HG03432 (cell line): Measurements from ENCODE around the gene AKR1C2.
"Not testable (repeated sequence)": the region's sequence is repeated elsewhere in the genome, so short reads cannot be mapped to it uniquely, and the experiment has no call there.

Experiments
- ATAC-seq: cut with Tn5 transposase; IDR thresholded peaks from one replicate; pipeline ENCODE4 v1.9.1; 2021; ENCODE audit warnings: mild to moderate bottlenecking, moderate library complexity; ENCODE audit not compliant: unreplicated experiment

Gene AKR1C2

GRCh38 chr10:5025461-5025881 lies 21.8 kb upstream of the AKR1C2 start:
- not testable (repeated sequence) for ATAC-seq

DNA sequence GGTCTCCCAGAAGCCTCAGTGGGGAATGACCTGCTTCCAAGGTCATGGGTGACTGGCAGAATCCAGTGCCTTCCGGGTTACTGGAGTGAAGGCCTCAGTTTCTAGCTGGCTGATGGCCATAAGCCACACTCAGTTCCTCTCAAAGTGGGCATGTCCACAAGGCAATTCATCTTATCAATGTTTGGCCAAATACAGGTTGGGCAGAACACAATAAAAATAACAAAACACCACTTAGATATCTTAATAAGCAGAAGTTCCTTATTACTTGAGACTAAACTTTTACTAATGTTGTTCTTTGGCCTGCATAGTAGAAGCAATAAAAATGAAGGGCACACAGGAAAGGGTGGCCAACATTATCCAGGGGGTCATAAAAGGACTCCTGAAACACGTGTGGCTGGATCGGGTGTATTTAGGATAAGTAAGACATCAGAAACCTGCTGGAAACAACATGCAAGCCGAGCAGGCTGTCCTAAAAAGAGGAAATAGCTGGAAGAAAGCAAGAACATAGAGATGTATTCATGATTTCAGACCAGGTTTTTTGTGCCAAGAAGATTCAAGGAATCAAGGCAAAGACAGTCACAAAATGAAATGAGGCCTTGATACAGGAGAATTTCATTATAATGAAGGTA lies 19.6 kb upstream of the AKR1C2 start:
- no peak for ATAC-seq

DNA sequence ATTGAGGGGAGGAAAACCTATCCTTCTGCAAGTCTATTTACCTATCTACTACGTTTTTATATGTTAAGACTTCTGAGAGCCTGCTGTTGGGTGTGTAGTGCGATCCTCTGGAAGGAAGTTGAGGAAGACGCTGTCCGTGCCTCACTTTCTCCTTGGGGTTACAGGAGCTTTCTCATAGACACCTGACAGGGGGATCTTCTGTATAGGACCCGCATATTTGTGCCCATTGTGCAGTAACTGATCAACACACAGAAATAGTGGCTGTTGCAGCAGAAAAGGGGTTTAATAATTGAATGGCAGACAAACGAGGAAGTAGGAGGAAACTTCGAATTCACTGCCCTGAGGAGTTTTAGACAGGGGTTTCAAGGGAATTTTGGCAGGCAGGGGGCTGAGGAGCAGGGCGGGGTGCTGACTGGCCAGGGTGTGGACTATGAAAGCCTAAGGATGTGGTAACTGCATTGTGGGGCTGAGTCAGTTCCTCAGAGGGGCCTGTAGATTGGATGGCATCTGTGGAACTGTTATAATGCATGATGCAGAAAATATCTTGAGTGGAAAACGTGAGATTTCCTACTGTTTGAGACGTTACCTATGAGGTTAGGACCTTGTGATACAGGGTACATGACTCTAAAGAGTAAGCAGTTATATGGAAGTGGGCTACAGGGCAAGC lies 18.1 kb upstream of the AKR1C2 start:
- ATAC-seq = not testable (repeated sequence)

- not testable (repeated sequence) for ATAC-seq
These were observed 16.3 kb upstream of the AKR1C2 start for GRCh38 chr10:5019770-5020612.

- not testable (repeated sequence) for ATAC-seq
These were observed 15.1 kb upstream of the AKR1C2 start for GRCh38 chr10:5018671-5019277.

DNA sequence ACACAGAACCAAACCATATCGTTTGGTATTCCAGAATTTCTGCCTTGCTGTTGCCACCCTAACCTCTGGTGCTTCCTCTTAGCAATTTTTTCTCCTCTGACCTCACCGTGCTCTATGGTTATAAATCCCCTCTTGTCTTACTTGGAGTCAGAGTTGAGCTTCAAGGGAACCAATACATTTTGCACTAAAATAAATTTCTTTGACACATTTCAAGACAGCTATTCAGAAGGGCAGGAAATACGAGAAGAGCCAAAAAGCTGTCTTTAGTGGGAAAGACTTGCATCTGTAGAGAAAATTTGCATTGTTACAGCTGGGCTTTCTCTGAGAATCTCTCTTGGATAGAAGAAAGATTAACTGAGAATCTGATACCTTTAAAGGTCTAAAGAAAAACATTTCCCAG lies 14.5 kb upstream of the AKR1C2 start:
- ATAC-seq = no peak

DNA sequence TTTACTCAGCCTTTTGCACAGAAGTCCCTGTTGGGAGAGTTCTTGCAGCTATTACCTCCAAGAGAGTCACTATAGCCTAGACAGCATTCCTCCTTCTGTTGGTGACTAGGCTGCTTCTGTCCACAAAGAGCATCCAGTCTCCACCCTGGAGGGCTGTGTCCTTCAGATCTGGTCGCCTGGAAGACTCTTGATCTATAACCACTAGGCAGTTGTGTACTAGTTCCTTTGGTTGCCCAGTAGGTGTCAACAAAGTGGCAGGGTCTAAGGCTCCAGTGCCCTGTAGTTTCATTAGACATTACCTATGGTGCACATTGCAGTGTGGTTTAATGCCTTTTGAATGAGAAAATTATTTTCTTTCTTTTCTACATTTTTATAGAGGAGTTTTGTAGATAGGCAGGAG lies 11.3 kb upstream of the AKR1C2 start:
- no peak for ATAC-seq

- not testable (repeated sequence) for ATAC-seq
These were observed 10.7 kb upstream of the AKR1C2 start for GRCh38 chr10:5014200-5014910.

DNA sequence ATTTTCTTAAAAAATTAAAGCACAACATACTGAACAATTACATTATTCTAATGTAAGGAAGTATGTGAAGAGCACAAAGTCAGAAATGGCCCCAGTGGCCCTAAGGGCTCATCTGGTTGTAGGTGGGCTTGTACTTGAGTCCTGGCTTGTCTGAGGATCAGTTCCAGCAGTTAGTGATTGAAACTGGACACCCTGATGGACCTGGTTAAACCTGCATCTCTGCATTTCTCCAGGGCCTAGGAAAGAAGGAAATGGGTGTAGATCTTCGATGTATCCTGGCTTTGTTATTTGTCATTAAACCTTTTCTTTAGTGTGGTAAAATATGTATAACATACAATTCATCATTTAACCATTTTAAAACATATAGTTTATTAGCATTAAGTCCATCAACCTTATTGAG lies 9.7 kb upstream of the AKR1C2 start:
- ATAC-seq = no peak

DNA sequence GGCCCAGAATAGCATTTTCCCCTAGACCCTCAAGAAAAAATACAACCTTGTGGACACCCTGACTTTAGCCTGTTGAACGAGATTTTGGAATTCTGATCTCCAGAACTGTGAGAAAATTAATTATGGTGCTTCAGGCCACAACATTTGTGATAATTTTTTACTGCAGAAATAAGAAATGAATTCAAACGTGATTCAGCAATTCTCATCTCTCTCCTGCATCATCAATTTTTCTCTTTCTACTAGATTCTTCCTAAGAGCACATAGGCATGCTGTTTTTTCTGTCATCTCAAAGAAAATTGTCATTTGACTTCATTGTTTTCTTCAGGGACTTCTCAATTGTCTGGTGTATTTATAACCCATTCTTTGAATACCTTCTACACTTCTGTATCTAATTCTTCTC lies 8.9 kb upstream of the AKR1C2 start:
- no peak for ATAC-seq

DNA sequence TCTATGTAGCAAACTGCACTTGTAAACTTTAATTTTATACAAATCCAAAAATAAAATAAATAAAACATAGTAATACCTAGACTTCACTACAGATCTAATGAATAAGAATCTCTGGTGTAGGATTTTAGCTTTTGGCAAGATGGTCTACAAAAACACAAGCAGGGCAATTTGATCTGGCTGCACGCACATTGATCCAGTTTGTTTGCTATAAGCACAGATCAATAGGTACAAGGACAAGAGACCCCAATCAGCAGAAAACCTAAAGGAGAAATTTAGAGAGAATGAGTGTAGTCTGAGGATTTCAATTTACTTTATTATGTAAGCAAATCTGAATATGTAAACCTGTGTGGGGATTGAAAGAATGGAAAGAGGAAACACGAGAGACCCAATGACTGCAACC lies 7.7 kb upstream of the AKR1C2 start:
- not testable (repeated sequence) for ATAC-seq

DNA sequence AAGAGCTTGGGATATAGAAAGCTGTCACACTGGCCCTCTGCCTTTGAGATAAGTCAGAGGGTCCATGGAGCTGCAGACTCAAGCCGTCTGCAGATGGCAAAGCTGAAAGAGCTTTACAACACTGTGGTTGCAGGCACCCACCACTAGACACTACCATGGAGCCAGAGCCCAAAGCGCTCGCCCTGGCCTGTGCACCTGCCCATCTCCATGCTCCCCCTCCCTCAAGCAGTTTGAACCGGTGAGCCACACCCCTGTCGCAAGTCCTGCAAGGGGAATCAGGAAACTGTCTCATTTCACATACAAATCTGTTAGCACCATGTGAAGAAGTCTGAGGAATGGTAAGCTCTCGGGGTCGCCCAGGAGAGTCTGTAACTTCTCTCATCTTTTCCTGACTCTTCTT lies 6.4 kb upstream of the AKR1C2 start:
- not testable (repeated sequence) for ATAC-seq

DNA sequence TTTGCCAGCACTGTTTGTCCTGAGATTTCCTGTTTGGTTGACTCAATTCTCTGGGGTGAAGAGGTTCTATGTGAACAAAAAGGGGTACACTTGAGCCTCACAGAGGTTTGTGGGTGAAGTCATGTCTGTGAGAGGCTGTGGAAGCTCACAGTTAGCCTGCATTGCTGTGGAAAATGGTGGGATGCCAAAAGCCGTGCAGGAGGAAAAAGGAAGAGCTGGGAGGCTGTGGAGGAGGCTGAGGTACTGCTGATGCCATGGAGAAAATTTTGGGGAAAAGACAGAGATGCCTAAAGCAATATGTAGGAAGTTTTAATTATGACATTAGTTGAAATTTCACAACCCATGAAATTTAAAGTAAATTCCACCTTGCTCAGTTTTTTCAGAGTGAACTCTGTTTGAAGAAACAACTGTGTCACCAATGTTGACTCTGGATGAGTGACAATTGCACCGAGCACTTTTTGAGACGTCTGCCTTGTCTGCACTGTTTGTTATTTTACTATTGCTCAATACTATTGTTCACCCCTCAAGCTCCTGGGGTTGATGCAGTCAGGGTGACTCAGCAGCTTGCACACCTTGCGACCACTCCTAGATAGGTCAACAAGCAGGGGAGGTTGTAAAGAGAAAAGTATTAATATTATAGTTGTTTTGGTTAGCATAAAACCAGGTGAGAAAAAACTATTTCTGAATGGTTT lies 5.3 kb upstream of the AKR1C2 start:
- not testable (repeated sequence) for ATAC-seq

- not testable (repeated sequence) for ATAC-seq
These were observed 844 bp upstream of the AKR1C2 start for GRCh38 chr10:5004501-5004900.

- ATAC-seq = not testable (repeated sequence)
These were observed 351 bp upstream of the AKR1C2 start for GRCh38 chr10:5004030-5004385.

- no peak for ATAC-seq
These were observed 1.5 kb downstream of the AKR1C2 start for GRCh38 chr10:5002013-5002727.

- ATAC-seq = no peak
These were observed 5.0 kb downstream of the AKR1C2 start for GRCh38 chr10:4998671-4999070.

DNA sequence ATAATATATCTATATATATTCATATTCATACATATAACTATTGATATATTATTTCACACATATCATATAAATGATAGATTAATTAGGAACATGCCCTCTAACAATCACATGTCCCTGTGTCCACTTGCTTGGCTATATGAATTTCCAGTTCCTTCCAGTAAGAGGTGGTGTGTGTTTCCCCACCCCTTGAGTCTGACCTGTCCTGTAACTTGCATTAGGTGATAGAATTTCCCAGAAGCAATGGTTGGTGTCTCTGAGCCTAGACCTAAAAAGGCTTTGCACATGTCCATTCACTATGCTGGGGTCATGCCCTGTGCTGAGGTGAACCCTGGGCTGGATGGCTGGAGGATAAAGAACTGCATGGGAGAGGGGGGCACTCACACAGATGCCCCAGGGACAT lies 9.4 kb downstream of the AKR1C2 start:
- ATAC-seq = not testable (repeated sequence)

DNA sequence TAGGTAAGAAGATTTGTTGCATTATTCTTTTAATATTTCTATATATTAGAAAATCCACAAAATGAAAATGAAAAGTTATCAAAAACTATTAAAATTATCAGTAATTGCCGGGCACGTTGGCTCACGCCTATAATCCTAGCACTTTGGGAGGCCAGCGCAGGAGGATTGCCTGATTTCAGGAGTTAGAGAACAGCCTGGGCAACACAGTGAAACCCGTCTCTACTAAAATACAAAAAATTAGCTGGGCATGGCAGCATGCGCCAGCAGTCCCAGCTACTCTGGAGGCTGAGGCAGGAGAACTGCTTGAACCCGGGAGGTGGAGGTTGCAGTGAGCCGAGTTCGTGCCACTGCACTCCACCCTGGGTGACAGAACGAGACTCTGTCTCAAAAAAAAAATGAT lies 11.1 kb downstream of the AKR1C2 start:
- not testable (repeated sequence) for ATAC-seq

DNA sequence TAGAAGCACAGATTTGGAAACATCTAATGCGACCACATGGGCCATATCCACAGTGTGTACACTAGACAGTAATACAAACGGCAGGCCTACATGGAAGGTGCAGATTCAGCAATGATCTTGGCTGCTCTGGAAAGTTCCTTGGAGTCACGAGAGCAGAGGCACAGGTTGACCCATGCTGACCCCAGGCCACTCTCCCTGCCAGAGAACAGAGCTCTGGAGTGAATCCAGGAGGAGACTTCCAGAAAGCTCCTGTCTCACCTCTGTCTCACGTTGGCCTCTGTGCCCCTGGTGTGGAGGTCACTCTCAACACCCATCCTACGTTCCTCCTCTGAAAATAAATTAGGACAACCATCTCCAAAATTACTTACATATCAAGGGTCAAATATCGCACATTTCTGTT lies 12.2 kb downstream of the AKR1C2 start:
- ATAC-seq = not testable (repeated sequence)
